Measurements from ENCODE around the gene VSX1. TPM values are rescaled to one million over a fixed set of nuclear protein-coding genes. Genes with fewer than 3 reads are reported as not detected.
A peak's percentile ranks its signal among the peaks of the same experiment; 100 is the strongest.

The VSX1 gene
- total RNA-seq, 6 donors from 2014 or later = not detected

GRCh38 chr20:25025986-25026605 lies 55.8 kb downstream of the VSX1 start:
- peak in 1 of 2 donors; percentile 39 for ATAC-seq (ENCODE audit: low FRiP score in 2 of 2)

More at GRCh38 chr20:25025986-25026605, 55.8 kb downstream of the VSX1 start:
- peaks cover 4 to 15% (median 5%) of the 10 kb centered on the region in 4 donors for H3K4me1 ChIP-seq
- TF ChIP-seq POLR2AphosphoS5 (IDR thresholded peaks at IDR 0.05) (no peak), CTCF (IDR thresholded peaks at IDR 0.05) (no peak), POLR2A (IDR thresholded peaks at IDR 0.05) (no peak), EP300 (IDR thresholded peaks at IDR 0.05) (no peak)
- H3K36me3 ChIP-seq = peaks cover 0 to 17% (median 10%) of the 10 kb centered on the region in 4 donors
- WGBS, 2 donors = 89 to 93% methylated on average over 2 to 4 of the region's 4 CpGs
- no peak overlapping the region for H3K4me3 ChIP-seq
- no peaks in the 10 kb centered on the region for H3K9me3 ChIP-seq
- peak in 1 of 2 donors; percentile 23 for DNase-seq
- no peaks in the 10 kb centered on the region for H3K27me3 ChIP-seq
- no peak overlapping the region for H3K27ac ChIP-seq

Other genes starting within 250 kb of the VSX1 start
- gene CST7, start 132.9 kb downstream of the VSX1 start, total RNA-seq = 10 to 100 TPM in 5 of 6 donors, not detected in 1; 13.7 to 28.3 (median 15.4) TPM
- 10 to 100 TPM; 31.4 to 80.1 (median 55.5) TPM for gene APMAP, start 89.4 kb downstream of the VSX1 start, total RNA-seq
- gene ACSS1, start 24.0 kb downstream of the VSX1 start, total RNA-seq = 100 to 1,000 TPM in 1 of 6 donors, 10 to 100 TPM in 5; 39.7 to 122 (median 58.1) TPM
- 100 to 1,000 TPM in 2 of 6 donors, 10 to 100 TPM in 4; 53.7 to 170 (median 81.7) TPM for gene ENTPD6, start 113.6 kb upstream of the VSX1 start, total RNA-seq
- 100 to 1,000 TPM in 3 of 6 donors, 10 to 100 TPM in 3; 59.4 to 128 (median 98.4) TPM for gene PYGB, start 165.9 kb upstream of the VSX1 start, total RNA-seq

All from upper lobe of left lung (tissue), 6 donors.